H1 (cell line): ENCODE data around the gene PCYT2. TPM values are rescaled to one million over a fixed set of nuclear protein-coding genes. Genes with fewer than 3 reads are reported as not detected.

Experiments
- CTCF ChIA-PET: fragments of 300-600 bp; sonication (Branson Sonifier 250); formaldehyde crosslinking; loops from one replicate; lab custom pipeline; 2021; ENCODE audit not compliant: partially characterized antibody; lab: Charles Lee
- POLR2A ChIA-PET: fragments of 300-600 bp; sonication (Branson Sonifier 250); formaldehyde crosslinking; loops from one replicate; lab custom pipeline; 2021; ENCODE audit warnings: inconsistent platforms; ENCODE audit not compliant: partially characterized antibody; lab: Charles Lee
- DNase-seq, 2 experiments: peaks; one replicate each; pipeline versions ENCODE4 v3.0.0 to v3.0.0-alpha.2; 2010 to 2022; ENCODE audit warnings: low spot score in 2 of 2, low read depth in 1 of 2, mixed read lengths in 1 of 2
- FAIRE-seq: peaks from 2 replicates; lab custom pipeline; 2011; peaks lifted over from hg19 to GRCh38; lab: Jason Lieb, UNC
- H2AFZ ChIP-seq: 2 replicates; pipeline ENCODE4 v1.8.1; 2012; ENCODE audit warnings: low read length, inconsistent platforms
- H2AK5ac ChIP-seq: 2 replicates; pipeline ENCODE4 v1.6.1; 2013; ENCODE audit warnings: low read depth, low read length
- H2BK120ac ChIP-seq: replicated peaks from 2 replicates; pipeline ENCODE3; 2013; ENCODE audit warnings: low read depth, low read length, inconsistent platforms
- H2BK12ac ChIP-seq: 2 replicates; pipeline ENCODE4 v1.6.1; 2013; ENCODE audit warnings: low read depth, low read length
- H2BK15ac ChIP-seq: 2 replicates; pipeline ENCODE4 v1.6.1; 2013; ENCODE audit warnings: low read length
- H2BK20ac ChIP-seq: 2 replicates; pipeline ENCODE4 v1.6.1; 2013; ENCODE audit warnings: low read length
- H2BK5ac ChIP-seq: 2 replicates; pipeline ENCODE4 v1.6.1; 2013; ENCODE audit warnings: low read depth, low read length
- H3K14ac ChIP-seq: 2 replicates; pipeline ENCODE4 v1.6.1; 2013; ENCODE audit warnings: inconsistent platforms; ENCODE audit not compliant: insufficient read length
- H3K18ac ChIP-seq: 2 replicates; pipeline ENCODE4 v1.6.1; 2013; ENCODE audit warnings: low read length; ENCODE audit errors: extremely low read depth
- H3K23ac ChIP-seq: 2 replicates; pipeline ENCODE4 v1.6.1; 2013; ENCODE audit warnings: inconsistent platforms; ENCODE audit not compliant: insufficient read length
- H3K23me2 ChIP-seq: 2 replicates; pipeline ENCODE4 v1.6.1; 2013; ENCODE audit warnings: low read depth, low read length
- H3K27ac ChIP-seq: 2 replicates; pipeline ENCODE4 v1.6.1; 2011; ENCODE audit warnings: low read depth, low read length, inconsistent platforms
- H3K27me3 ChIP-seq, 4 experiments: replicated peaks in 1 of 4; 1 replicate in 1 of 4; 2 replicates in 3 of 4; pipeline versions ENCODE4 v1.6.1 to v1.8.1; 2011 to 2013; ENCODE audit warnings: low read length in 3 of 4, mild to moderate bottlenecking in 3 of 4, inconsistent platforms in 2 of 4, mixed read lengths in 2 of 4, moderate library complexity in 1 of 4; ENCODE audit not compliant: control insufficient read depth in 3 of 4, insufficient read depth in 3 of 4; ENCODE audit errors: extremely low read depth in 1 of 4
- H3K36me3 ChIP-seq, 4 experiments: 2 replicates each; pipeline versions ENCODE4 v1.6.1 to v1.8.1; 2011 to 2013; ENCODE audit warnings: mild to moderate bottlenecking in 4 of 4, low read length in 3 of 4, moderate library complexity in 2 of 4, control low read depth in 1 of 4, inconsistent platforms in 1 of 4; ENCODE audit not compliant: insufficient read depth in 4 of 4, control insufficient read depth in 2 of 4
- H3K4ac ChIP-seq: replicated peaks from 2 replicates; pipeline ENCODE3; 2013; ENCODE audit warnings: low read length, low read depth, mixed read lengths, inconsistent platforms; ENCODE audit not compliant: insufficient read length
- H3K4me1 ChIP-seq, 4 experiments: replicated peaks in 1 of 4; 1 replicate in 1 of 4; 2 replicates in 3 of 4; pipeline versions ENCODE4 v1.6.1 to v1.8.1; 2011 to 2013; ENCODE audit warnings: low read length in 3 of 4, inconsistent platforms in 2 of 4, mixed read lengths in 1 of 4; ENCODE audit not compliant: insufficient read depth in 4 of 4, control insufficient read depth in 3 of 4
- H3K4me2 ChIP-seq, 2 experiments: 2 replicates each; pipeline versions ENCODE4 v1.6.1 to v1.8.1; 2011 to 2013; ENCODE audit warnings: low read depth in 2 of 2, low read length in 2 of 2, control low read depth in 1 of 2, inconsistent platforms in 1 of 2, mild to moderate bottlenecking in 1 of 2; ENCODE audit not compliant: insufficient read depth in 1 of 2
- H3K4me3 ChIP-seq, 4 experiments: fragments of 200-600, 300-600 bp in 1 of 4; sonication (generic), shearing (Covaris generic), sonication (Bioruptor Twin) in 1 of 4; 2 replicates each; pipeline versions ENCODE4 v1.5.1 to v1.8.1; 2011 to 2016; ENCODE audit warnings: low read length in 4 of 4, low read depth in 3 of 4, control low read depth in 2 of 4, inconsistent platforms in 2 of 4, mild to moderate bottlenecking in 2 of 4, mixed read lengths in 1 of 4, moderate library complexity in 1 of 4; ENCODE audit not compliant: insufficient read depth in 2 of 4; ENCODE audit errors: extremely low read depth in 1 of 4
- H3K56ac ChIP-seq: replicated peaks from 2 replicates; pipeline ENCODE3; 2013; ENCODE audit warnings: low read depth, mild to moderate bottlenecking, mixed read lengths, low read length, inconsistent platforms; ENCODE audit not compliant: insufficient read length
- H3K79me1 ChIP-seq: 2 replicates; pipeline ENCODE4 v1.6.1; 2013; ENCODE audit warnings: low read depth, low read length, control low read depth
- H3K79me2 ChIP-seq, 2 experiments: 2 replicates each; pipeline versions ENCODE4 v1.6.1 to v1.8.1; 2012 to 2013; ENCODE audit warnings: low read length in 2 of 2, mild to moderate bottlenecking in 2 of 2, inconsistent platforms in 1 of 2; ENCODE audit not compliant: insufficient read depth in 2 of 2, control insufficient read depth in 1 of 2
- H3K9ac ChIP-seq, 4 experiments: replicated peaks in 1 of 4; 1 replicate in 1 of 4; 2 replicates in 3 of 4; pipeline versions ENCODE4 v1.6.1 to v1.8.1; 2011 to 2013; ENCODE audit warnings: low read depth in 3 of 4, low read length in 3 of 4, control low read depth in 2 of 4, mild to moderate bottlenecking in 2 of 4, moderate library complexity in 2 of 4, inconsistent platforms in 1 of 4; ENCODE audit errors: extremely low read depth in 1 of 4
- H3K9me3 ChIP-seq, 2 experiments: 2 replicates each; pipeline versions ENCODE4 v1.6.1 to v1.8.1; 2012 to 2013; ENCODE audit warnings: mild to moderate bottlenecking in 2 of 2, moderate library complexity in 2 of 2, control low read depth in 1 of 2, inconsistent platforms in 1 of 2, low read depth in 1 of 2, low read length in 1 of 2, mixed read lengths in 1 of 2; ENCODE audit not compliant: insufficient read depth in 2 of 2
- H4K20me1 ChIP-seq, 2 experiments: replicated peaks in 1 of 2; 2 replicates each; pipeline versions ENCODE3 to v1.8.1; 2011 to 2013; ENCODE audit warnings: inconsistent platforms in 2 of 2, low read length in 2 of 2, mild to moderate bottlenecking in 1 of 2; ENCODE audit not compliant: insufficient read depth in 2 of 2, control insufficient read depth in 1 of 2
- H4K5ac ChIP-seq: 2 replicates; pipeline ENCODE4 v1.6.1; 2013; ENCODE audit warnings: low read length, low read depth, mixed read lengths, inconsistent platforms; ENCODE audit not compliant: insufficient read length
- H4K8ac ChIP-seq: 2 replicates; pipeline ENCODE4 v1.8.0; 2013; ENCODE audit warnings: mild to moderate bottlenecking, moderate library complexity, low read length, inconsistent platforms; ENCODE audit not compliant: insufficient read depth; ENCODE audit errors: extremely low read depth
- H4K91ac ChIP-seq: replicated peaks from 2 replicates; pipeline ENCODE3; 2013; ENCODE audit warnings: low read length, mixed read lengths, inconsistent platforms; ENCODE audit not compliant: insufficient read length
- BCL11A ChIP-seq, 2 experiments: IDR thresholded peaks; one replicate each; pipeline ENCODE4 v1.6.1; 2011; ENCODE audit warnings: low read depth in 2 of 2, low read length in 2 of 2, mild to moderate bottlenecking in 2 of 2
- CHD2 ChIP-seq: IDR thresholded peaks from 2 replicates; pipeline ENCODE4 v1.6.1; 2012; ENCODE audit warnings: low read length, improper control_type of control experiment
- EP300 ChIP-seq, 2 experiments: IDR thresholded peaks; 1 replicate in 1 of 2; 2 replicates in 1 of 2; pipeline ENCODE4 v1.6.1; 2011 to 2012; ENCODE audit warnings: low read depth in 2 of 2, low read length in 2 of 2, mild to moderate bottlenecking in 2 of 2, borderline replicate concordance in 1 of 2, inconsistent platforms in 1 of 2, moderate library complexity in 1 of 2
- KDM5A ChIP-seq: fragments of 200-600 bp; IDR thresholded peaks from 2 replicates; pipeline ENCODE4 v1.7.1; 2012; ENCODE audit warnings: mild to moderate bottlenecking, low read length, inconsistent platforms, mixed read lengths
- POLR2A ChIP-seq, 2 experiments: IDR thresholded peaks; 1 replicate in 1 of 2; 2 replicates in 1 of 2; pipeline ENCODE4 v1.6.1; 2011; ENCODE audit warnings: low read depth in 2 of 2, low read length in 2 of 2, mild to moderate bottlenecking in 2 of 2; ENCODE audit errors: control extremely low read depth in 1 of 2
- RAD21 ChIP-seq, 2 experiments: IDR thresholded peaks in 1 of 2; conservative IDR thresholded peaks in 1 of 2; 2 replicates each; pipeline ENCODE4 v1.6.1; 2011; ENCODE audit warnings: low read depth in 2 of 2, low read length in 2 of 2, improper control_type of control experiment in 1 of 2, inconsistent platforms in 1 of 2, mild to moderate bottlenecking in 1 of 2, moderate library complexity in 1 of 2
- SIN3A ChIP-seq, 2 experiments: IDR thresholded peaks in 1 of 2; conservative IDR thresholded peaks in 1 of 2; 2 replicates each; pipeline ENCODE4 v1.6.1; 2011 to 2012; ENCODE audit warnings: low read length in 2 of 2, improper control_type of control experiment in 1 of 2, low read depth in 1 of 2, mild to moderate bottlenecking in 1 of 2
- WGBS, 2 experiments: shearing (Covaris generic) in 1 of 2; methylation state at CpG; one replicate each; pipeline versions ENCODE4 v1.1.6 to v1.1.7; 2013 to 2015; ENCODE audit warnings: low lambda C conversion rate in 2 of 2, mixed read lengths in 2 of 2, inconsistent platforms in 1 of 2, low coverage in 1 of 2, missing lambda C conversion rate in 1 of 2; ENCODE audit not compliant: insufficient replicate concordance in 2 of 2, insufficient coverage in 1 of 2, insufficient read length in 1 of 2; ENCODE audit errors: extremely low coverage in 1 of 2, missing lambda C conversion rate in 1 of 2; 5-methylcytosine and 5-hydroxymethylcytosine counted together
- polyA plus RNA-seq, 7 experiments: library from polyadenylated mRNA; depleted of rRNA in 3 of 7; stranded (reverse) in 5 of 7; unstranded in 2 of 7; fragments of >200 nt in 5 of 7; fragments of 200-250 nt in 2 of 7; gene quantifications; 1 replicate in 5 of 7; 2 replicates in 1 of 7; 4 replicates in 1 of 7; pipeline versions ENCODE4 v1.2.1 to v1.2.3, GENCODE V29; 2011 to 2013; ENCODE audit warnings: missing spikeins in 2 of 7, mixed read lengths in 2 of 7
- total RNA-seq: library from RNA; stranded (reverse); fragmentation: NEBNext Ultra II Directional; extraction: Animal tissue kit (Norgen Biotek cat#: 25700); gene quantifications from 2 replicates; pipeline ENCODE4 v1.2.1, GENCODE V29; 2021

PCYT2 gene
- total and polyA plus RNA-seq, 2 of the 8 experiments (the other 6 are each of a cell fraction or from before 2014, with no cell fraction given) = 29.9 to 31.3 TPM

DNA sequence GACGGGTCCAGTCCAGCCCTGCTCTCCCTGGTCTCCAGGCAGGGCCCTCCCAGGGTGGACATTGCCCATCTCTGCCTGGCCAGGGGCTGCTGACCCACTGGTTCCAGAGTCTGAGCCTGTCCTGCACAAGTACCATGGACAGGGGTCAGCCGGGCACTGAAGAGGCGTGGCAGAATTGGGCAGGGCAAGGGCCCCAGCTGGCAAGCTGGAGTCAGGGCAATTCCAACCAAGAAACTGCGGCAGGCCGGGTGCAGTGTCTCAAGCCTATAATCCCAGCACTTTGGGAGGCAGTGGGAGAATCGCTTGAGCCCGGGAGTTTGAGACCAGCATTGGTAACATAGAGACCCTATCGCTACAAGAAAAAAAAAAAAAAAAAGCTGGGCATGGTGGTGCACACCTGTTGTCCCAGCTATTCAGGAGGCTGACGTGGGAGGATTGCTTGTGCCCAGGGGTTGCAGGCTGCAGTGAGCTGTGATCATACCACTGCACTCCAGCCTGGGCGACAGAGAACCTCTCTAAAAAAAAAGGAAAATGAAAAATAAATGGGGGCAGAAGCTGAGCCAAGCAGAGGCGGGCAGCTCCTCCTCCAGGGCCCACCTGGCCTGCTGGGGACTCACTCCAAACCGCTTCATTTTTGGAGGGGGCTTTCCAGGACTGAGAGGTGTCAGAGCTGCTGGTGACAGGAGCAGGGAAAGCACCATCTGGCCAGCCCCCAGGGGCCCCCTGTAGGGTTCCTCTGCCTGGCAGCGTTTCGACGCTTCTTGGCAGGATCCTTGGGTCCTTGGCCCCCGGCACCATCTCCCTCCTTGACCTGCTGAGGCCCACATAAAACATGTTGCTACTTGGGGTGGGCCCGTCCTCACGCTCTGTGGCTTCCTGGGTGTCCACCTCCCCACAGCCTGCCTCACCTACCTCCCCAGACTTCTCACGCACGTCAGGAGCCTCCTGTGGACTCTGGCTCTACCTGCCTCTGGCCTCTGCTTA lies 19.2 kb upstream of the PCYT2 start:
- TF ChIP-seq RAD21 (IDR thresholded peaks at IDR 0.05 in 1 of 2, conservative IDR thresholded peaks at IDR 0.05 in 1 of 2; ENCODE audit: low read depth in 2 of 2, low read length in 2 of 2) (no peak), KDM5A (no peak), BCL11A (IDR thresholded peaks at IDR 0.05; ENCODE audit: low read depth in 2 of 2, low read length in 2 of 2) (no peak), EP300 (IDR thresholded peaks at IDR 0.05; ENCODE audit: borderline replicate concordance in 1 of 2, low read depth in 2 of 2, low read length in 2 of 2) (no peak), SIN3A (conservative IDR thresholded peaks at IDR 0.05 in 1 of 2, IDR thresholded peaks at IDR 0.05 in 1 of 2; ENCODE audit: low read depth in 1 of 2, low read length in 2 of 2) (peak in 1 of 2 experiments; percentile 75; a peak in 2 of 4 replicates), CHD2 (no peak), POLR2A (IDR thresholded peaks at IDR 0.05; ENCODE audit: control extremely low read depth in 1 of 2, low read depth in 2 of 2, low read length in 2 of 2) (no peak)
- FAIRE-seq (no peak), DNase-seq (no peak)
- no peak overlapping the region for H3K4me2 ChIP-seq
- H3K9me3 ChIP-seq = no peaks in the 10 kb centered on the region
- no peak overlapping the region for H3K9ac ChIP-seq
- H3K23me2 ChIP-seq = peaks cover 15% of the 10 kb centered on the region; the same call in 1 of the 2 replicates
- H2AK5ac ChIP-seq = no peak overlapping the region
- no peak overlapping the region for H3K23ac ChIP-seq
- H3K4me3 ChIP-seq = no peak overlapping the region
- peaks cover 6 to 12% of the 10 kb centered on the region in 2 experiments; a peak in 3 of 4 replicates for H3K79me2 ChIP-seq
- H3K14ac ChIP-seq = no peak overlapping the region
- H2BK5ac ChIP-seq = no peak overlapping the region
- H3K27me3 ChIP-seq = peaks cover 0 to 12% (median 9%) of the 10 kb centered on the region in 4 experiments; a peak in 4 of 7 replicates
- no peak overlapping the region for H4K91ac ChIP-seq
- H3K79me1 ChIP-seq = peaks cover 8% of the 10 kb centered on the region
- H3K4ac ChIP-seq = no peak overlapping the region
- no peak overlapping the region for H4K5ac ChIP-seq
- no peak overlapping the region for H3K18ac ChIP-seq
- CTCF ChIA-PET = interaction anchor here (0.6 to 3.8 kb wide), 11 partner anchors 10 to 433 kb away, joined by 3 to 16 read pairs (median 4); partner anchors contain the start of gene NOTUM
- no peak overlapping the region for H2BK120ac ChIP-seq
- H3K36me3 ChIP-seq = peaks cover 0 to 25% (median 9%) of the 10 kb centered on the region in 4 experiments; a peak in 5 of 8 replicates
- WGBS, 2 experiments = 85% methylated on average over 20 of the region's 20 CpGs; no CpG with 5 or more reads in 1 of the 2 experiments
- no peak overlapping the region for H4K8ac ChIP-seq
- H3K56ac ChIP-seq = no peak overlapping the region
- no peak overlapping the region for H3K27ac ChIP-seq
- POLR2A ChIA-PET = interaction anchor here (0.6 to 14.6 kb wide), 32 partner anchors 5 to 419 kb away, joined by 3 to 150 read pairs (median 3); partner anchors contain the start of genes ASPSCR1, CENPX, DUS1L and LRRC45
- H4K20me1 ChIP-seq = peaks cover 14 to 26% of the 10 kb centered on the region in 2 experiments
- no peak overlapping the region for H2BK20ac ChIP-seq
- no peak overlapping the region for H2BK15ac ChIP-seq
- H2AFZ ChIP-seq = no peak overlapping the region
- peaks cover 0 to 16% (median 8%) of the 10 kb centered on the region in 4 experiments; a peak in 5 of 7 replicates for H3K4me1 ChIP-seq
- no peak overlapping the region for H2BK12ac ChIP-seq
